Peyer's patch (tissue), 4 donors: ENCODE data around the gene ZCCHC17. TPM values are rescaled to one million over a fixed set of nuclear protein-coding genes. Genes with fewer than 3 reads are reported as not detected.

ENCODE experiments used
- DNase-seq, 3 donors: peaks; one replicate each; pipeline ENCODE4 v3.0.0-alpha.2; 2017 to 2019
- H3K27ac ChIP-seq, 4 donors: fragments of 200-600 bp; sonication (generic); one replicate each; pipeline ENCODE4 v1.5.1; 2016 to 2019
- H3K27me3 ChIP-seq, 2 donors: fragments of 200-600 bp; sonication (generic); one replicate each; pipeline ENCODE4 v1.5.1; 2019
- H3K36me3 ChIP-seq, 3 donors: fragments of 200-600 bp; sonication (generic); one replicate each; pipeline ENCODE4 v1.5.1; 2016 to 2019
- H3K4me1 ChIP-seq, 4 donors: fragments of 200-600 bp; sonication (generic); one replicate each; pipeline ENCODE4 v1.5.1; 2016 to 2019
- H3K4me3 ChIP-seq, 4 donors: fragments of 200-600 bp; sonication (generic); 1 replicate in 3 of 4; 2 replicates in 1 of 4; pipeline ENCODE4 v1.5.1; 2016 to 2019; ENCODE audit warnings: mild to moderate bottlenecking in 1 of 4
- H3K9me3 ChIP-seq, 4 donors: fragments of 200-600 bp; sonication (generic); one replicate each; pipeline ENCODE4 v1.5.1; 2016 to 2019; ENCODE audit warnings: mild to moderate bottlenecking in 1 of 4
- CTCF ChIP-seq, 6 experiments: fragments of 450-650 bp in 4 of 6; fragments of 200-600 bp in 2 of 6; sonication (generic) in 1 of 6; IDR thresholded peaks; one replicate each; pipeline ENCODE4 v1.5.1; 2017 to 2019; ENCODE audit warnings: antibody characterized with exemption in 6 of 6, mild to moderate bottlenecking in 3 of 6, moderate library complexity in 1 of 6
- POLR2A ChIP-seq, 2 donors: fragments of 450-650 bp; IDR thresholded peaks; one replicate each; pipeline ENCODE4 v1.5.1; 2017; ENCODE audit warnings: antibody characterized with exemption in 2 of 2, mild to moderate bottlenecking in 2 of 2, moderate library complexity in 2 of 2
- total RNA-seq, 4 donors: library from RNA; depleted of rRNA; stranded (reverse); fragments of >200 nt; gene quantifications; one replicate each; pipeline ENCODE4 v1.1.0, GENCODE V29; 2016

The ZCCHC17 gene
- total RNA-seq, 4 donors from 2014 or later, result 5.4 to 9.8 (median 8.1) TPM

- DNase-seq, result no peak
- TF ChIP-seq POLR2A (IDR thresholded peaks at IDR 0.05) (no peak), CTCF (IDR thresholded peaks at IDR 0.05) (no peak)
Observed at GRCh38 chr1:31299365-31299764, 2.5 kb downstream of the ZCCHC17 start.

GRCh38 chr1:31300193-31300592, 3.4 kb downstream of the ZCCHC17 start:
- Histone ChIP-seq H3K4me3 (no peak overlapping the region), H3K27ac (no peak overlapping the region), H3K4me1 (peaks cover 0 to 29% (median 6%) of the 10 kb centered on the region in 4 donors), H3K9me3 (no peaks in the 10 kb centered on the region), H3K27me3 (no peaks in the 10 kb centered on the region), H3K36me3 (no peaks in the 10 kb centered on the region)
- TF ChIP-seq CTCF (IDR thresholded peaks at IDR 0.05) (no peak), POLR2A (IDR thresholded peaks at IDR 0.05) (no peak)
- no peak for DNase-seq

More at GRCh38 chr1:31299365-31299764, 2.5 kb downstream of the ZCCHC17 start:
- H3K27ac ChIP-seq, result no peak overlapping the region
- no peaks in the 10 kb centered on the region for H3K27me3 ChIP-seq
- H3K9me3 ChIP-seq, result no peaks in the 10 kb centered on the region
- no peaks in the 10 kb centered on the region for H3K36me3 ChIP-seq
- H3K4me3 ChIP-seq, result no peak overlapping the region
- H3K4me1 ChIP-seq, result peaks cover 0 to 32% (median 6%) of the 10 kb centered on the region in 4 donors

- no peak for TF ChIP-seq POLR2A (IDR thresholded peaks at IDR 0.05)
- TF ChIP-seq CTCF (IDR thresholded peaks at IDR 0.05), result no peak
- no peak overlapping the region for H3K27ac ChIP-seq
- no peaks in the 10 kb centered on the region for H3K36me3 ChIP-seq
- H3K27me3 ChIP-seq, result no peaks in the 10 kb centered on the region
- H3K9me3 ChIP-seq, result no peaks in the 10 kb centered on the region
- DNase-seq, result no peak
- peaks cover 0 to 14% (median 2%) of the 10 kb centered on the region in 4 donors for H3K4me1 ChIP-seq
- no peak overlapping the region for H3K4me3 ChIP-seq
Observed at GRCh38 chr1:31302709-31303441, 6.0 kb downstream of the ZCCHC17 start.

GRCh38 chr1:31306278-31306677, 9.4 kb downstream of the ZCCHC17 start:
- no peak for TF ChIP-seq POLR2A (IDR thresholded peaks at IDR 0.05)
- TF ChIP-seq CTCF (IDR thresholded peaks at IDR 0.05), result no peak
- Histone ChIP-seq H3K27ac (no peak overlapping the region), H3K4me3 (no peak overlapping the region), H3K9me3 (no peaks in the 10 kb centered on the region), H3K36me3 (peaks cover 0 to 14% (median 0%) of the 10 kb centered on the region in 3 donors), H3K4me1 (no peaks in the 10 kb centered on the region), H3K27me3 (no peaks in the 10 kb centered on the region)
- DNase-seq, result no peak

GRCh38 chr1:31308036-31308435, 11.2 kb downstream of the ZCCHC17 start:
- no peak overlapping the region for H3K27ac ChIP-seq
- H3K9me3 ChIP-seq, result no peaks in the 10 kb centered on the region
- H3K4me1 ChIP-seq, result no peaks in the 10 kb centered on the region
- no peak for DNase-seq
- TF ChIP-seq POLR2A (IDR thresholded peaks at IDR 0.05), result no peak
- no peak for TF ChIP-seq CTCF (IDR thresholded peaks at IDR 0.05)
- no peaks in the 10 kb centered on the region for H3K27me3 ChIP-seq
- peaks cover 0 to 30% (median 0%) of the 10 kb centered on the region in 3 donors for H3K36me3 ChIP-seq
- H3K4me3 ChIP-seq, result no peak overlapping the region
